Measurements from ENCODE around the gene TULP4. TPM values are rescaled to one million over a fixed set of nuclear protein-coding genes. Genes with fewer than 3 reads are reported as not detected.

Gene TULP4
- total RNA-seq, 1 experiment from 2014 or later = 21.5 TPM

DNA sequence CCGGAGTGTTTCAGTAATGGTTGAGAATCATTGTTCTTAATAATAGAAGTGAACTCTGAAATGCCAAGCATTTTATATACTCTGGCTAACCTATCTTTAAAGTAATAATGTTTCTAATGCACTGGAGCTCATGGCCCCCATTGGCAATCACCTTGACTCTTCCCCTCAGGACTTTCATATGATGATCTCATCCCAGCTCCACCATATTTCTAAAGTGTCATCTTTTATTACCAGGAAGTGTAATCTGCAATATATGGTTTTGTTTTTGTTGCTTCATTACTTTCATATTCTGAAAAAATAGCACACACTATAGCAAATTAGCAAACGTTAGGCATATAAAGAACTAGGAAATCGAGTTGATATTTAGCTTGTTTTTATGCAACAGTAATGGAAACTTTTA, 60.3 kb downstream of the TULP4 start:
- H3K4me1 ChIP-seq (ENCODE audit: insufficient read depth, low read length) = no peaks in the 10 kb centered on the region
- H3K9ac ChIP-seq (ENCODE audit: low read length) = no peak overlapping the region
- no peak overlapping the region for H2AFZ ChIP-seq (ENCODE audit: low read length)
- H3K9me2 ChIP-seq (replicated peaks; ENCODE audit: low read length) = no peaks in the 10 kb centered on the region
- ChIA-PET POLR2A (ENCODE audit: unreplicated experiment) (no interaction called here), CTCF (no interaction called here)
- H3K27ac ChIP-seq (ENCODE audit: low read length) = no peak overlapping the region
- intact Hi-C loops (cut with micrococcal nuclease) = no loop called here
- no peaks in the 10 kb centered on the region for H3F3A ChIP-seq (ENCODE audit: low read length, unreplicated experiment)
- no peak for TF ChIP-seq EZH2 (IDR thresholded peaks at IDR 0.05; ENCODE audit: low read length, unreplicated experiment)
- TF ChIP-seq EZH2phosphoT487 (IDR thresholded peaks at IDR 0.05; ENCODE audit: borderline replicate concordance, low read length) = no peak
- TF ChIP-seq, protein P1, sequence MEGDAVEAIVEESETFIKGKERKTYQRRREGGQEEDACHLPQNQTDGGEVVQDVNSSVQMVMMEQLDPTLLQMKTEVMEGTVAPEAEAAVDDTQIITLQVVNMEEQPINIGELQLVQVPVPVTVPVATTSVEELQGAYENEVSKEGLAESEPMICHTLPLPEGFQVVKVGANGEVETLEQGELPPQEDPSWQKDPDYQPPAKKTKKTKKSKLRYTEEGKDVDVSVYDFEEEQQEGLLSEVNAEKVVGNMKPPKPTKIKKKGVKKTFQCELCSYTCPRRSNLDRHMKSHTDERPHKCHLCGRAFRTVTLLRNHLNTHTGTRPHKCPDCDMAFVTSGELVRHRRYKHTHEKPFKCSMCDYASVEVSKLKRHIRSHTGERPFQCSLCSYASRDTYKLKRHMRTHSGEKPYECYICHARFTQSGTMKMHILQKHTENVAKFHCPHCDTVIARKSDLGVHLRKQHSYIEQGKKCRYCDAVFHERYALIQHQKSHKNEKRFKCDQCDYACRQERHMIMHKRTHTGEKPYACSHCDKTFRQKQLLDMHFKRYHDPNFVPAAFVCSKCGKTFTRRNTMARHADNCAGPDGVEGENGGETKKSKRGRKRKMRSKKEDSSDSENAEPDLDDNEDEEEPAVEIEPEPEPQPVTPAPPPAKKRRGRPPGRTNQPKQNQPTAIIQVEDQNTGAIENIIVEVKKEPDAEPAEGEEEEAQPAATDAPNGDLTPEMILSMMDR (conservative IDR thresholded peaks at IDR 0.05; ENCODE audit: low read depth, low read length) = no peak
- no TSS peak for BruUV-seq (replicated peaks)
- ATAC-seq (no peak), DNase-seq (no peak)
- H4K20me1 ChIP-seq (ENCODE audit: low read length) = no peaks in the 10 kb centered on the region
- H3K4me2 ChIP-seq (ENCODE audit: low read length) = no peak overlapping the region
- H3K4me3 ChIP-seq (ENCODE audit: low read length) = no peak overlapping the region
- no peaks in the 10 kb centered on the region for H3K27me3 ChIP-seq (ENCODE audit: low read length)
- H3K79me2 ChIP-seq (ENCODE audit: low read length) = no peaks in the 10 kb centered on the region
- H3K9me3 ChIP-seq (ENCODE audit: low read length) = no peaks in the 10 kb centered on the region
- no peaks in the 10 kb centered on the region for H3K36me3 ChIP-seq (ENCODE audit: low read depth, low read length)

DNA sequence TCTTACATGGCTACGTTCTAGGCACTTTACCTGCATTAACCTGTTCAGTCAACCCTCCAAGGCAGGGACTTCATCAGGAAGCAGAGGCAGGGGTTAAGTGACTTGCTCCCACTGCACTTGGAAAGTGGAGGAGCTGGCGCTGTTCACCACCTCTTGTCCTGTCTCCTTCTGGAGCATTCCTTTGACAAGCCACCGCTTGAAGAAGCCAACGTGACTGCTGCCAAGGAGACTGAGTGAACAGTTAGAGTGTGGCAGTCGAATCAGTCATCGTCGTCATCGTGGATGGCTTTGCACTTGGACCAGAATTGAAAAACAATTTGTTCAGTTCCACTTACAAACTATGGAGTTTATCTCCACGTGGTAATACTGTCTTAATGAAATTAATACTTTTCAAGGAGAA, 60.9 kb downstream of the TULP4 start:
- no peak for DNase-seq
- Histone ChIP-seq H3K4me1 (ENCODE audit: insufficient read depth, low read length) (no peaks in the 10 kb centered on the region), H3K27me3 (ENCODE audit: low read length) (no peaks in the 10 kb centered on the region), H3K79me2 (ENCODE audit: low read length) (no peaks in the 10 kb centered on the region), H3K4me2 (ENCODE audit: low read length) (no peak overlapping the region), H3K9me3 (ENCODE audit: low read length) (no peaks in the 10 kb centered on the region), H3K27ac (ENCODE audit: low read length) (no peak overlapping the region), H2AFZ (ENCODE audit: low read length) (no peak overlapping the region), H4K20me1 (ENCODE audit: low read length) (no peaks in the 10 kb centered on the region), H3F3A (ENCODE audit: low read length, unreplicated experiment) (no peaks in the 10 kb centered on the region), H3K9me2 (replicated peaks; ENCODE audit: low read length) (no peaks in the 10 kb centered on the region), H3K36me3 (ENCODE audit: low read depth, low read length) (no peaks in the 10 kb centered on the region), H3K9ac (ENCODE audit: low read length) (no peak overlapping the region), H3K4me3 (ENCODE audit: low read length) (no peak overlapping the region)
- intact Hi-C loops (cut with micrococcal nuclease) = no loop called here
- ATAC-seq = no peak
- no TSS peak for BruUV-seq (replicated peaks)
- POLR2A ChIA-PET (ENCODE audit: unreplicated experiment) = no interaction called here
- CTCF ChIA-PET = no interaction called here
- TF ChIP-seq, protein P1 (conservative IDR thresholded peaks at IDR 0.05; ENCODE audit: low read depth, low read length) = no peak
- no peak for TF ChIP-seq EZH2 (IDR thresholded peaks at IDR 0.05; ENCODE audit: low read length, unreplicated experiment)
- no peak for TF ChIP-seq EZH2phosphoT487 (IDR thresholded peaks at IDR 0.05; ENCODE audit: borderline replicate concordance, low read length)

DNA sequence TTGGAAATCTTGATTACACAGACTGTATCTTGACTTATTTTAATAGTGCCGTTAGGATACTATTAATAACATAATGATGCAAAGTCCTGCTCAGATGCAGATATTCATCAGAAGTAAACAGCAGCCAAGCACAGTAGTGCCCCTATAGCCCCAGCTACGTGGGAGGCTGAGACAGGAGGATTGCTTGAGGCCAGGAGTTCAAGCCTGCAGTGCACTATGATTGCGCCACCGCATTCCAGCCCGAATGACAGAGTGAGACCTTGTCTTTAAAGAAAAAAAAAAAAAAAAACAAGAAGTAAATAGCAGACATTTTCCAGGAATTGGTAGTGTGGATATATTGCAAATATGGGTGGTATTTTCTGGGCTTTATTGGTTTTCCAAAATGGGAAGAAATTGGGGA, 61.8 kb downstream of the TULP4 start:
- ChIA-PET CTCF (no interaction called here), POLR2A (ENCODE audit: unreplicated experiment) (no interaction called here)
- BruUV-seq (replicated peaks) = no TSS peak
- Histone ChIP-seq H3K36me3 (ENCODE audit: low read depth, low read length) (no peaks in the 10 kb centered on the region), H2AFZ (ENCODE audit: low read length) (no peak overlapping the region), H3K4me1 (ENCODE audit: insufficient read depth, low read length) (no peaks in the 10 kb centered on the region), H4K20me1 (ENCODE audit: low read length) (no peaks in the 10 kb centered on the region), H3K4me3 (ENCODE audit: low read length) (no peak overlapping the region), H3K9me3 (ENCODE audit: low read length) (no peaks in the 10 kb centered on the region), H3K27me3 (ENCODE audit: low read length) (no peaks in the 10 kb centered on the region), H3K79me2 (ENCODE audit: low read length) (no peaks in the 10 kb centered on the region), H3K9me2 (replicated peaks; ENCODE audit: low read length) (no peaks in the 10 kb centered on the region), H3K27ac (ENCODE audit: low read length) (no peak overlapping the region), H3K9ac (ENCODE audit: low read length) (no peak overlapping the region), H3K4me2 (ENCODE audit: low read length) (no peak overlapping the region), H3F3A (ENCODE audit: low read length, unreplicated experiment) (no peaks in the 10 kb centered on the region)
- intact Hi-C loops (cut with micrococcal nuclease) = no loop called here
- ATAC-seq (no peak), DNase-seq (no peak)
- no peak for TF ChIP-seq EZH2 (IDR thresholded peaks at IDR 0.05; ENCODE audit: low read length, unreplicated experiment)
- TF ChIP-seq EZH2phosphoT487 (IDR thresholded peaks at IDR 0.05; ENCODE audit: borderline replicate concordance, low read length) = no peak
- TF ChIP-seq, protein P1 (conservative IDR thresholded peaks at IDR 0.05; ENCODE audit: low read depth, low read length) = no peak

Data from PC-3 (cell line).